Loucy (cell line): ENCODE results near the gene CEP57.
"Not testable (repeated sequence)": the region's sequence is repeated elsewhere in the genome, so short reads cannot be mapped to it uniquely, and the experiment has no call there.

ENCODE experiments used
- H2AFZ ChIP-seq: fragments of 200-600 bp; sonication (generic); 2 replicates; pipeline ENCODE4 v1.6.0; 2016; ENCODE audit warnings: antibody characterized with exemption, mild to moderate bottlenecking, low read length, moderate library complexity
- H3F3A ChIP-seq: fragments of 200-600 bp; 2 replicates; pipeline ENCODE4 v1.6.0; 2016; ENCODE audit warnings: antibody characterized with exemption, low read depth, mild to moderate bottlenecking
- H3K27me3 ChIP-seq: fragments of 200-600 bp; sonication (generic); 2 replicates; pipeline ENCODE4 v1.6.1; 2014; ENCODE audit warnings: low read length, mild to moderate bottlenecking; ENCODE audit not compliant: insufficient read depth, poor library complexity, severe bottlenecking
- H3K36me3 ChIP-seq: fragments of 200-600 bp; sonication (generic); 2 replicates; pipeline ENCODE4 v1.6.1; 2016; ENCODE audit warnings: low read length; ENCODE audit not compliant: insufficient read depth
- H3K4me1 ChIP-seq: fragments of 200-600 bp; sonication (generic); 2 replicates; pipeline ENCODE4 v1.5.1; 2014; ENCODE audit warnings: low read length, mild to moderate bottlenecking; ENCODE audit not compliant: insufficient read depth, poor library complexity, severe bottlenecking
- H3K4me2 ChIP-seq: fragments of 200-600 bp; sonication (generic); 2 replicates; pipeline ENCODE4 v1.6.0; 2014; ENCODE audit warnings: antibody characterized with exemption, low read length, low read depth, mild to moderate bottlenecking; ENCODE audit not compliant: poor library complexity, severe bottlenecking
- H3K4me3 ChIP-seq: fragments of 200-600 bp; sonication (generic); 2 replicates; pipeline ENCODE4 v1.5.1; 2014; ENCODE audit warnings: low read length, mild to moderate bottlenecking, mixed read lengths; ENCODE audit not compliant: poor library complexity, severe bottlenecking
- H3K79me2 ChIP-seq: fragments of 200-600 bp; sonication (generic); 2 replicates; pipeline ENCODE4 v1.6.1; 2014; ENCODE audit warnings: low read length; ENCODE audit not compliant: insufficient read depth
- H3K9ac ChIP-seq: fragments of 200-600 bp; sonication (generic); 2 replicates; pipeline ENCODE4 v1.6.0; 2014; ENCODE audit warnings: mild to moderate bottlenecking, low read depth, low read length, moderate library complexity; ENCODE audit not compliant: poor library complexity, severe bottlenecking
- H3K9me2 ChIP-seq: fragments of 200-600 bp; sonication (generic); replicated peaks from 2 replicates; pipeline ENCODE4 v1.6.1; 2016; ENCODE audit warnings: low read depth, low read length, mixed read lengths
- H3K9me3 ChIP-seq: fragments of 200-600 bp; sonication (generic); 2 replicates; pipeline ENCODE4 v1.6.1; 2014; ENCODE audit warnings: mild to moderate bottlenecking, antibody characterized with exemption, low read length, low read depth; ENCODE audit not compliant: insufficient read depth
- H4K20me1 ChIP-seq: fragments of 200-600 bp; sonication (generic); 2 replicates; pipeline ENCODE4 v1.6.0; 2014; ENCODE audit warnings: antibody characterized with exemption, low read length, mild to moderate bottlenecking; ENCODE audit not compliant: insufficient read depth, poor library complexity, severe bottlenecking
- CTCF ChIP-seq: fragments of 200-600 bp; sonication (generic); conservative IDR thresholded peaks from 2 replicates; pipeline ENCODE4 v1.5.1; 2014; ENCODE audit warnings: mild to moderate bottlenecking, antibody characterized with exemption, low read length
- EZH2phosphoT487 ChIP-seq: fragments of 200-600 bp; IDR thresholded peaks from 2 replicates; pipeline ENCODE4 v1.6.1; 2018; ENCODE audit warnings: antibody characterized with exemption, mild to moderate bottlenecking, moderate library complexity, borderline replicate concordance

Gene CEP57

GRCh38 chr11:95853138-95853537, 62.8 kb downstream of the CEP57 start:
- TF ChIP-seq CTCF: no peak
- TF ChIP-seq EZH2phosphoT487: no peak
- no peak overlapping the region for H2AFZ ChIP-seq
- H3K36me3 ChIP-seq: peaks cover 30% of the 10 kb centered on the region; the same call in 1 of the 2 replicates
- no peaks in the 10 kb centered on the region for H3K9me3 ChIP-seq
- H3K9me2 ChIP-seq: no peaks in the 10 kb centered on the region
- no peaks in the 10 kb centered on the region for H3K27me3 ChIP-seq
- no peaks in the 10 kb centered on the region for H3F3A ChIP-seq
- no peak overlapping the region for H3K4me3 ChIP-seq
- no peaks in the 10 kb centered on the region for H3K4me1 ChIP-seq
- H3K79me2 ChIP-seq: no peaks in the 10 kb centered on the region
- H4K20me1 ChIP-seq: no peaks in the 10 kb centered on the region
- H3K9ac ChIP-seq: no peak overlapping the region
- no peak overlapping the region for H3K4me2 ChIP-seq

GRCh38 chr11:95853862-95854261, 63.6 kb downstream of the CEP57 start:
- H3K9ac ChIP-seq: no peak overlapping the region
- H2AFZ ChIP-seq: no peak overlapping the region
- H3K4me1 ChIP-seq: no peaks in the 10 kb centered on the region
- H3F3A ChIP-seq: no peaks in the 10 kb centered on the region
- no peak overlapping the region for H3K4me3 ChIP-seq
- no peaks in the 10 kb centered on the region for H3K9me2 ChIP-seq
- no peaks in the 10 kb centered on the region for H4K20me1 ChIP-seq
- no peak for TF ChIP-seq EZH2phosphoT487
- no peak for TF ChIP-seq CTCF
- peaks cover 36% of the 10 kb centered on the region; the same call in 1 of the 2 replicates for H3K36me3 ChIP-seq
- no peaks in the 10 kb centered on the region for H3K27me3 ChIP-seq
- H3K79me2 ChIP-seq: no peaks in the 10 kb centered on the region
- H3K9me3 ChIP-seq: no peaks in the 10 kb centered on the region
- H3K4me2 ChIP-seq: no peak overlapping the region

- not testable (repeated sequence) for H3K4me2 ChIP-seq, H3K4me1 ChIP-seq, H3K9me3 ChIP-seq, H2AFZ ChIP-seq, H3K9ac ChIP-seq, H3K9me2 ChIP-seq, H3K79me2 ChIP-seq, H3K27me3 ChIP-seq, H3F3A ChIP-seq, H3K4me3 ChIP-seq, H4K20me1 ChIP-seq
- peaks cover 35% of the 10 kb centered on the region; the same call in 1 of the 2 replicates for H3K36me3 ChIP-seq
These were observed 64.1 kb downstream of the CEP57 start for GRCh38 chr11:95854362-95854761.

GRCh38 chr11:95860024-95860423, 69.7 kb downstream of the CEP57 start:
- H3K27me3 ChIP-seq, H3K9me2 ChIP-seq, H3K9ac ChIP-seq: not testable (repeated sequence)

More at GRCh38 chr11:95860024-95860423, 69.7 kb downstream of the CEP57 start:
- not testable (repeated sequence) for H3K79me2 ChIP-seq, H3K4me3 ChIP-seq, H4K20me1 ChIP-seq, H3K4me2 ChIP-seq, H2AFZ ChIP-seq, H3K9me3 ChIP-seq, H3K4me1 ChIP-seq, H3F3A ChIP-seq
- peaks cover 53% of the 10 kb centered on the region; the same call in 1 of the 2 replicates for H3K36me3 ChIP-seq
